Measurements from ENCODE around the gene FBXO9.

DNA sequence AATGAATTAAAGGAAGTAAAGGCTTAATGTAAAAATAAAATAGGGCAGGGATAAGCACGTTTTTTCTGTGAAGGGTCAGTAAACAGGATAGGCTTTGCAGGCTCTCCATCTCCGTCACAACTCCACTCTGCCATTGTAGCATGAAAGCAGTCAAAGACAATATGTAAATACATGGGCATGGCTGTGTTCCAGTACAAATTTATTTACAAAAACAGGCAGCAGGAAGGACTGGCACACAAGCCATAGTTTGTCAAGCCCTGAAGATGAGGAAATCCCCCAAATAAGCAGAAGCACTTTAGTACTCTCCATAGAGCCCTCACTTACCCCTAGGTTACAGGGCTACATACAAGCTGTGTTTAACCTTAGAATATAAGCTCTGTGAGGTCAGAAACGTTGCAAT is 8.9 kb upstream of the FBXO9 start:
- TF ChIP-seq, protein P1, sequence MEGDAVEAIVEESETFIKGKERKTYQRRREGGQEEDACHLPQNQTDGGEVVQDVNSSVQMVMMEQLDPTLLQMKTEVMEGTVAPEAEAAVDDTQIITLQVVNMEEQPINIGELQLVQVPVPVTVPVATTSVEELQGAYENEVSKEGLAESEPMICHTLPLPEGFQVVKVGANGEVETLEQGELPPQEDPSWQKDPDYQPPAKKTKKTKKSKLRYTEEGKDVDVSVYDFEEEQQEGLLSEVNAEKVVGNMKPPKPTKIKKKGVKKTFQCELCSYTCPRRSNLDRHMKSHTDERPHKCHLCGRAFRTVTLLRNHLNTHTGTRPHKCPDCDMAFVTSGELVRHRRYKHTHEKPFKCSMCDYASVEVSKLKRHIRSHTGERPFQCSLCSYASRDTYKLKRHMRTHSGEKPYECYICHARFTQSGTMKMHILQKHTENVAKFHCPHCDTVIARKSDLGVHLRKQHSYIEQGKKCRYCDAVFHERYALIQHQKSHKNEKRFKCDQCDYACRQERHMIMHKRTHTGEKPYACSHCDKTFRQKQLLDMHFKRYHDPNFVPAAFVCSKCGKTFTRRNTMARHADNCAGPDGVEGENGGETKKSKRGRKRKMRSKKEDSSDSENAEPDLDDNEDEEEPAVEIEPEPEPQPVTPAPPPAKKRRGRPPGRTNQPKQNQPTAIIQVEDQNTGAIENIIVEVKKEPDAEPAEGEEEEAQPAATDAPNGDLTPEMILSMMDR (conservative IDR thresholded peaks at IDR 0.05) = no peak
- no peak for TF ChIP-seq ZFX (IDR thresholded peaks at IDR 0.05)
